ENCODE data around the gene UCHL5. TPM values are rescaled to one million over a fixed set of nuclear protein-coding genes. Genes with fewer than 3 reads are reported as not detected.

Gene UCHL5, protein sequence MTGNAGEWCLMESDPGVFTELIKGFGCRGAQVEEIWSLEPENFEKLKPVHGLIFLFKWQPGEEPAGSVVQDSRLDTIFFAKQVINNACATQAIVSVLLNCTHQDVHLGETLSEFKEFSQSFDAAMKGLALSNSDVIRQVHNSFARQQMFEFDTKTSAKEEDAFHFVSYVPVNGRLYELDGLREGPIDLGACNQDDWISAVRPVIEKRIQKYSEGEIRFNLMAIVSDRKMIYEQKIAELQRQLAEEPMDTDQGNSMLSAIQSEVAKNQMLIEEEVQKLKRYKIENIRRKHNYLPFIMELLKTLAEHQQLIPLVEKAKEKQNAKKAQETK
- polyA plus RNA-seq (2011; rRNA removed) (9.4 and 18.5 TPM in 2 replicates), polyA minus RNA-seq (2011; rRNA and poly(A)+ RNA removed) (9.7 and 10.2 TPM in 2 replicates)

DNA sequence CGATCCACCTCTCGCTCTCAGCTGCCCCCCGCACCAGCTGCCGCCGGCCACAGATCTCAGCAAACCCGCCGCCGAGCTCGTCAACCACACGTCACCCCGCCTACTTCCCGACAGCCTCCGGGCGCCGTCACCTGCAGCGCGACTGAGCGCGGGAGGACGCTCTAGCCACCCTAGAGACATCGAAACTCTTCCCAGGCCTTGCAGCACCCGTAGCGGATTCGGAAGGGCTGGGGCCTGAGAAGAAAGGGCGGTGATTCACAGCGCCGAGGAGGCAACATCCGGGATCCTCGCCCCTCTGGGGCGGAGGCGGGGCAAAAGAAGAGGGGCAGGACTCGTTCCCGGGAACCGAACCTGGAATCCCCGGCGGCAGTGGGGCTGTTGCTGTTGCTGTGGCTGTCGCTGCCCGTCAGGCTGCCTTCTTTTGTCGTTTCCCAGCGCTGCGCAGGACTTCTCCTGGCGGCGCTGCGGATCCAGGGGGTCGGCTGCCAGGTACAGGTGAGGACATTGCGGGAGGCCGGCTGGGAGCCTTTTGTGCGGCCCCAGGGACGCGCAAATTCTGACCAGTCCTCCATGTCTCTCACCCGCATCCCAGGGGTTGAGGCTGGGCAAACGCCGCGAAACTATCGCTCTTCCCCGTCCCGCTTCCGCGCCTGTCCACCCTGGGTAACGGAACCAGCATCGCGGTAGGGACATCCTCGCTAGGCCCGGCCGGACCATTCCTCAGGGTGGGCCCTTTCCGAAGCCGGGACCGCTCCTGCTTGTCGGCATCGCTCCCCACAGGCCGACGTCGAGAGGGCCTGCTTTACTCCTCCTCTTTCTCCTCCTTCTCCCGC, at the start of gene UCHL5, which contains the start of gene RO60:
TSS of gene UCHL5 (minus strand) at position 79 of the 833 bp plus-strand sequence. CDS start 100 bp downstream, outside the sequence.
TSS of gene RO60 (plus strand) at position 331 of the 833 bp plus-strand sequence. CDS start 9,443 bp downstream, outside the sequence.
- H3K36me3 ChIP-seq (ENCODE audit: control insufficient read depth, insufficient read depth, low read length): no peaks in the 10 kb centered on the region
- TF ChIP-seq, protein P1, sequence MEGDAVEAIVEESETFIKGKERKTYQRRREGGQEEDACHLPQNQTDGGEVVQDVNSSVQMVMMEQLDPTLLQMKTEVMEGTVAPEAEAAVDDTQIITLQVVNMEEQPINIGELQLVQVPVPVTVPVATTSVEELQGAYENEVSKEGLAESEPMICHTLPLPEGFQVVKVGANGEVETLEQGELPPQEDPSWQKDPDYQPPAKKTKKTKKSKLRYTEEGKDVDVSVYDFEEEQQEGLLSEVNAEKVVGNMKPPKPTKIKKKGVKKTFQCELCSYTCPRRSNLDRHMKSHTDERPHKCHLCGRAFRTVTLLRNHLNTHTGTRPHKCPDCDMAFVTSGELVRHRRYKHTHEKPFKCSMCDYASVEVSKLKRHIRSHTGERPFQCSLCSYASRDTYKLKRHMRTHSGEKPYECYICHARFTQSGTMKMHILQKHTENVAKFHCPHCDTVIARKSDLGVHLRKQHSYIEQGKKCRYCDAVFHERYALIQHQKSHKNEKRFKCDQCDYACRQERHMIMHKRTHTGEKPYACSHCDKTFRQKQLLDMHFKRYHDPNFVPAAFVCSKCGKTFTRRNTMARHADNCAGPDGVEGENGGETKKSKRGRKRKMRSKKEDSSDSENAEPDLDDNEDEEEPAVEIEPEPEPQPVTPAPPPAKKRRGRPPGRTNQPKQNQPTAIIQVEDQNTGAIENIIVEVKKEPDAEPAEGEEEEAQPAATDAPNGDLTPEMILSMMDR (IDR thresholded peaks at IDR 0.05; ENCODE audit: insufficient read depth, low read depth, low read length): 0 out of 2 replicates have a peak, but pooled peaks have one; percentile 16
- peak within 1 kb of the TSS; percentile 72 for H3K4me3 ChIP-seq (ENCODE audit: low read depth, low read length)
- POLR2A ChIA-PET: interaction anchor here (0.6 kb wide), 1 partner anchor 125 kb away, joined by 3 read pairs; no protein-coding TSS in a partner anchor
- H3K27me3 ChIP-seq (ENCODE audit: control insufficient read depth, insufficient read depth, low read length): no peaks in the 10 kb centered on the region
- CTCF ChIA-PET: interaction anchor here (0.7 to 2.1 kb wide), 6 partner anchors 9 to 585 kb away, joined by 3 to 6 read pairs (median 3); no protein-coding TSS in a partner anchor
- DNase-seq (ENCODE audit: low read depth): peak; percentile 90

DNA sequence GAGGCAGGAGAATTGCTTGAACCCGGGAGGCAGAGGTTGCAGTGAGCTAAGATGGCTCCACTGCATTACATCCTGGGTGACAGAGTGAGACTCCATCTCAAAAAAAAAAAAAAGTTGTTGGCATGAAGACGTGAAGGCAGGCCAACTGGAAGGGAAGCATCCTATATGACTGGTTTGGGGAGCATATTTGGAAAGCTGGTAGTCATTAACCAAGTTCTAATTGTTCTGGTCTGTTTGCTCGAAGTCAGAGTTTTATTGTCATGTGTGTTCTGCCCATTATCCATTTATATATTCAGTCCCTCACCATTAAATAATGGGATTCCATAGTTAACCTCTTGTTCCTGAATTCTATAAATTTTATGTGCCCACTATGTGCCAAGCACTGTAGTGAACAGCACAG, 49.3 kb upstream of the UCHL5 start:
- Histone ChIP-seq H3K27me3 (ENCODE audit: control insufficient read depth, insufficient read depth, low read length) (no peaks in the 10 kb centered on the region), H3K4me3 (ENCODE audit: low read depth, low read length) (no peak overlapping the region), H3K36me3 (ENCODE audit: control insufficient read depth, insufficient read depth, low read length) (no peaks in the 10 kb centered on the region)
- CTCF ChIA-PET: no interaction called here
- TF ChIP-seq, protein P1 (IDR thresholded peaks at IDR 0.05; ENCODE audit: insufficient read depth, low read depth, low read length): no peak
- POLR2A ChIA-PET: no interaction called here
- no peak for DNase-seq (ENCODE audit: low read depth)

DNA sequence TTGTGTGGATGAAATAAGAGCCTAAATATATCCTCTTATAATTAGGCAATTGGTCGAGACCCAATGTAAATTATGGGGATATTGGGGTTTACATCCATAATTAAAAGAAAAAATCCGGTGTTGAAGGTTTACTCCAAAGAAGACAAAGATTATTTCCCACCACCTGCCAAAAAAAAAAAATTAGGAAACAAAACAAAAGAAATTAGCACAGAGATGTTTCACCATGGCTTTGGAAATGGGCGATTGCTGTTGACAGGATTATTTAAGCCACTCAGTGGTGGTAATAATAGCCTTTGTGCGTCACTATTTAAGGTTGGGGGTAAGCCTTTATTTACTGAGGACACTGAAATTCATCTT, 46.6 kb upstream of the UCHL5 start:
- no peak for DNase-seq (ENCODE audit: low read depth)
- ChIA-PET POLR2A (interaction anchor here (0.7 to 1.6 kb wide), 2 partner anchors 17 to 47 kb away, joined by 7 to 9 read pairs; no protein-coding TSS in a partner anchor), CTCF (interaction anchor here (0.6 to 1.5 kb wide), 5 partner anchors 16 to 628 kb away, joined by 3 to 9 read pairs (median 4); partner anchors contain the start of gene CDC73)
- TF ChIP-seq, protein P1 (IDR thresholded peaks at IDR 0.05; ENCODE audit: insufficient read depth, low read depth, low read length): no peak
- H3K27me3 ChIP-seq (ENCODE audit: control insufficient read depth, insufficient read depth, low read length): no peaks in the 10 kb centered on the region
- H3K36me3 ChIP-seq (ENCODE audit: control insufficient read depth, insufficient read depth, low read length): no peaks in the 10 kb centered on the region
- peak overlapping the region; percentile 83 for H3K4me3 ChIP-seq (ENCODE audit: low read depth, low read length)

DNA sequence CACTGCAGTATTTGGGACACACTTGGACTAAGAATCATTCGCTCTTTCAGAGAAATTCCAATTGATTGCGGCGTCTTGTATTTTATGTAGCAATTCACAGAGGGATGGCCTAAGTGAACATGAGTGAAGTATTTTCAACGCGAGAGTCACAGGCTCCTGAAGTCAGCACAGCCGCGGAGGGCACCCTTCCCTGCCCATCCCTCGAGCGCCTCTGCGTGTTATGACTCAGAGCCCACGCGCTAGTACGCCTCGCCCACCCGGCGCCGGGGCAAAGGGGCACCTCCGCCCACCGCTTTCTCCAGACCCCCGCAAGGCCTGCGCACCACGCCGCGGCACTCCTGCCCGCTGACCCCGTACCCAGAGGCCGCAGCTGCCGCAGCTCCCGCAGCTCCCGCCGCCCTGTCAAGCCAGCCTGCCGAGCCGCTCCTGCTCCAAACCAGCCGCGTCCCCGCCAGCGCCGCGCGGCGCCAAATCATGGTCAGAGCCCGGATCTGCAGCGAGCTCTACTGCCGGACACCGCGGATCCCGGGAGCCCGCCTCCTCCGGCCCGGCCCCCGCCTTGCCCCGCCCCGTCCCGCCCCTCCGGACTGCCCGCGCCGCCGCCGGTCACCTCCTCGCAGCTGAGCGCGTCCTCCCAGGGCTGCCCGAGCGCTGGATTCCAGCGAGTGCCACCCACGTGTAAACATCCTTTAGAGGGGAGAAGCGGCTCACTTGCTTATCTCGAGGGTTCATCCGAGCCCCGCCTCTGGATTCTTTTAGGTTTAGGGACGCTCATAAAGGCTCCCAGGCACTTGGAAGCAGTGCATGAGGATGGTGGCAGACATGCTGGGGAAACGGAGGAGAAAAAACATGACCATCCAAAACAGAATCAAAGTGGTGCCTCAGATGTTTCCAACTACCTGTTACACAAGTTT, 46.0 kb upstream of the UCHL5 start, which contains the start of gene GLRX2:
TSS of gene GLRX2 (minus strand) at position 508 of the 914 bp plus-strand sequence. CDS start at position 476, 32 bp downstream.
- Histone ChIP-seq H3K27me3 (ENCODE audit: control insufficient read depth, insufficient read depth, low read length) (no peaks in the 10 kb centered on the region), H3K4me3 (ENCODE audit: low read depth, low read length) (peak within 1 kb of the TSS; percentile 83), H3K36me3 (ENCODE audit: control insufficient read depth, insufficient read depth, low read length) (no peaks in the 10 kb centered on the region)
- TF ChIP-seq, protein P1 (IDR thresholded peaks at IDR 0.05; ENCODE audit: insufficient read depth, low read depth, low read length): no peak
- DNase-seq (ENCODE audit: low read depth): peak; percentile 35
- ChIA-PET CTCF (interaction anchor here (0.6 to 2.2 kb wide), 6 partner anchors 12 to 628 kb away, joined by 3 to 9 read pairs (median 4); partner anchors contain the start of gene CDC73), POLR2A (interaction anchor here (0.7 to 1.6 kb wide), 2 partner anchors 18 to 47 kb away, joined by 7 to 9 read pairs; no protein-coding TSS in a partner anchor)

All from BJ (cell line).